SK-MEL-5 (cell line): Measurements from ENCODE around the gene FLYWCH1. TPM values are rescaled to one million over a fixed set of nuclear protein-coding genes. Genes with fewer than 3 reads are reported as not detected.
"Not testable (repeated sequence)": the region's sequence is repeated elsewhere in the genome, so short reads cannot be mapped to it uniquely, and the experiment has no call there.

Source experiments
- DNase-seq: peaks from one replicate; pipeline ENCODE4 v3.0.0-alpha.2; 2016; ENCODE audit warnings: low read depth, low spot score
- in situ Hi-C: cut with HindIII; loops from 2 replicates; pipeline ENCODE4 v1.10.0; 2016; ENCODE audit warnings: low sequenced_read_pairs, high pct_unique_total_duplicates, low pct_unique_long_range_greater_than_20kb
- total RNA-seq: library from RNA; depleted of rRNA; stranded (reverse); fragments of >200 nt; shearing (Covaris generic); gene quantifications from 2 replicates; pipeline ENCODE4 v1.2.3, GENCODE V29; 2014

Gene FLYWCH1
- total RNA-seq, 1 experiment from 2014 or later: 25.8 TPM

DNA sequence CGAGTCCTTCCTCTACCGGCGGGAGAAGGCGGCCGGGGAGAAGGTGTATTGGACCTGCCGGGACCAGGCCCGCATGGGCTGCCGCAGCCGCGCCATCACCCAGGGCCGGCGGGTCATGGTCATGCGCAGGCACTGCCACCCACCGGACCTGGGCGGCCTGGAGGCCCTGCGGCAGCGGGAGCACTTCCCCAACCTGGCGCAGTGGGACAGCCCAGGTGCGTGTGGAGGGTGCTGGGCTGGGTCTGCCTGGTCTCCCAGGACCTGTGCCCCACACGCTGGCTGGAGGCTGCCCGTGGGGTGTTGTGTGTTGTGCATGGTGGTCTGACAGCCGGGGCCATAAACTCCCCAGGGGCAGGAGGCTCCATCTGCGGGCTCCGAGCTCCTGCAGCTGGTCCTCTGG lies 25.4 kb downstream of the FLYWCH1 start:
- DNase-seq: no peak
- in situ Hi-C loops: no loop called here

DNA sequence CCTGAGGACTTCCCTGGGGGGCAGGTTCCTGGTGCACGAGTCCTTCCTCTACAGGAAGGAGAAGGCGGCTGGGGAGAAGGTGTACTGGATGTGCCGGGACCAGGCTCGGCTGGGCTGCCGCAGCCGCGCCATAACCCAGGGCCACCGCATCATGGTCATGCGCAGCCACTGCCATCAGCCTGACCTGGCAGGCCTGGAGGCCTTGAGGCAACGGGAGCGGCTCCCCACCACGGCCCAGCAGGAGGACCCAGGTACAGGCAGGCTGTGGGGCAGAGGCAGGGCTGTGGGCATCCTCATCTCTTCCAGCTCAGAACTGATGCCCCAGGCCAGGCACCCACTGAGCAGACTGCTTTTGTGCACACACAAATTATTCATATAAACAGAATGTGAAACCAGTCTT lies 26.5 kb downstream of the FLYWCH1 start:
- in situ Hi-C loops: no loop called here
- no peak for DNase-seq

GRCh38 chr16:2939968-2940367 lies 28.2 kb downstream of the FLYWCH1 start:
- DNase-seq: no peak
- in situ Hi-C loops: no loop called here

DNA sequence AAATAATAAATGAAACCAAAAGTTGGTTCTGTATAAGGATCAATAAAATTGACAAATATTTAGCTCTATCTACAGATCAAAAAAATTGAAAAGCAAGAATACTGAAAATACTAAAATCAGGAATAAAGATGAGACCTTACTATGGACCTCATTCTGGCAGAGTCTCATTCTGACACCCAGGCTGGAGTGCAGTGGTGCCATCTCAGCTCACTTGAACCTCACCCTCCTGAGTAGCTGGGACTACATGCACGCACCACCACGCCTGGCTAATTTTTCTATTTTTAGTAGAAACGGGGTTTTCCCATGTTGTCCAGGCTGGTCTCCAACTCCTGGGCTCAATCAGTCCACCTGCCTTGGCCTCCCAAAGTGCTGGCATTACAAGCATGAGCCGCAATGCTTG lies 30.3 kb downstream of the FLYWCH1 start:
- no peak for DNase-seq
- in situ Hi-C loops: no loop called here

DNA sequence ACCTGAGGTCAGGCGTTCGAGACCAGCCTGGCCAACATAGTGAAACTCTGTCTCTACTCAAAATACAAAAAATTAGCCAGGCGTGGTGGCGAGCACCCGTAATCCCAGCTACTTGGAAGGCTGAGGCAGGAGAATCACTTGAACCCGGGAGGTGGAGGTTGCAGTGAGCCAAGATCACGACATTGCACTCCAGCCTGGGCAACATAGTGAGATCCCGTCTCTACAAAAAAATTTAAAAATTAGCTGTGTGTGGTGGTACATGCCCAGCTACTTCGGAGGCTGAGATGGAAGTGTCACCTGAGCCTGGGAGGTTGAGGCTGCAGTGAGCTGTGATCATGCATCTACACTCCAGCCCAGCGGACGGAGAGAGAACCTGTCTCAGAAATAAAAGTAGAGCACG lies 32.0 kb downstream of the FLYWCH1 start:
- in situ Hi-C loops, DNase-seq: not testable (repeated sequence)

- DNase-seq: no peak
- in situ Hi-C loops: no loop called here
These were observed 34.9 kb downstream of the FLYWCH1 start for GRCh38 chr16:2946649-2947048.

GRCh38 chr16:2948807-2949704 lies 37.3 kb downstream of the FLYWCH1 start:
- DNase-seq: no peak
- in situ Hi-C loops: no loop called here

DNA sequence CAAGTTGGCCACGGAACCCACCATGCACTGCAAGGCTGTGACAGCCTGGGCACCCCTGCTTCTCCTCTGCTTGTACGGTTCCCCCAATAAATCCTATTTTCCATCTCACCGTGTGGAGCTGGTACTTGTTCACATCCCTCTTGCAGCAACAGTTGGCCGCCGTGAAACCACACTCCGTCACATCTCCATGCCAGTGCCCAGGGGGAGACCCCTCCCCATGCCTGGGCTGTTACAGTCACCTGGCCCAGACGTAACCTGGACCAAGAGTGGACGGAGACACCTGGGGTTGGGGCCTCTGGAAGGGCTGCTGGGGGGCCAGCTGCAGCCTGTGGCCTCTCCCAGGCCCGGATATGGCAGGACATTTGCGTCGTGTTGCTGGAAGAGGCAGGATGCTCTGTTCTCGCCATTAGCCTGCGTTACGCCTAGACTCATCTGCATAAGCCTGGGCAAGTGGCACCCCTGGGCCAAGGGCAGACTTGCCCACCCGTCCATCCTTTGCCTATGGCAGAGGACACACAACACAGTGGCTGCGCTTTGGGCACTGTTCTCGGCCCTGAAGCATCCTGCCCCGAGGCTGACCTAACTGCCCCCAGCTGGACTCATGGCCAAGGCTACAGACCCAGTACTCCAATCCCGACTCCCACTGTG lies 38.1 kb downstream of the FLYWCH1 start:
- no peak for DNase-seq

DNA sequence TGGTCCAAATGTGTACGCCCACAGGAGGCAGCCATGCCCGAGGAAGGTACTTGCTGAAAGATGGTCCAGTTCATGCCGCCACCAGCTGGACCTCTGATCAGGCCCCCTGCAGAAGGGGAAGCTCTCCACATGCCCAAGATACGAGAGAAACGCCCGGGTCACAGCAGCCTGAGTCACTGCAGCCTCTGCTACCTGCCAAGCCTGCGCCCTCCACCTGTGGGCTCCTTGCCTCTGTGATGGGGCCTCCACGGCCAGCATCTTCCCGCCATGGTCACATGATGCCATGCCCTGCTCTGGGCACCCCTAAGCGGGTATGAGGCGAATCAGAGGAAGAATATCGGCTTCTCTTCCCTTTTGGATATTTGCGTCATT lies 38.6 kb downstream of the FLYWCH1 start:
- in situ Hi-C loops: no loop called here
- DNase-seq: no peak

More for the DNA sequence above, 38.1 kb downstream of the FLYWCH1 start:
- in situ Hi-C loops: no loop called here

DNA sequence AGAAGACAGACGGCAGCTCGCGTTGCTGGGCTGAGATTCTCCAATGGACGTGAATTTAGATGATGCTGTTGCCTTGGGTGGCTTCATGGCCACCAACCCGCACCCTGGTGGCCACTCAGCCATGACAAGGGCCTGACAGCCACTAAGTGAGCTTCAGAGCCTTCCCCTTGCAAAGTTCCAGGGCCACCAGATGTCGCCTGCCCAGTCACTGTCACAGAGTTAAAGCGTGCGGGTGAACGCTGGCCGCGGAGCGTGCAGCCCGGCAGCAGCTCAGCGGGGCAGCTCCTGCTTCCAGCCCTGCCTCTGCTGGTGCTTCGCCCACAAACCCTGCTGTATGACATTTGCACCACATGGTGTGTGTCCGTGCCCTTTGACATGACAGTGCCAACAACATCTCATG lies 39.0 kb downstream of the FLYWCH1 start:
- in situ Hi-C loops: no loop called here
- no peak for DNase-seq

GRCh38 chr16:2952679-2953078 lies 40.9 kb downstream of the FLYWCH1 start:
- no peak for DNase-seq
- in situ Hi-C loops: no loop called here

DNA sequence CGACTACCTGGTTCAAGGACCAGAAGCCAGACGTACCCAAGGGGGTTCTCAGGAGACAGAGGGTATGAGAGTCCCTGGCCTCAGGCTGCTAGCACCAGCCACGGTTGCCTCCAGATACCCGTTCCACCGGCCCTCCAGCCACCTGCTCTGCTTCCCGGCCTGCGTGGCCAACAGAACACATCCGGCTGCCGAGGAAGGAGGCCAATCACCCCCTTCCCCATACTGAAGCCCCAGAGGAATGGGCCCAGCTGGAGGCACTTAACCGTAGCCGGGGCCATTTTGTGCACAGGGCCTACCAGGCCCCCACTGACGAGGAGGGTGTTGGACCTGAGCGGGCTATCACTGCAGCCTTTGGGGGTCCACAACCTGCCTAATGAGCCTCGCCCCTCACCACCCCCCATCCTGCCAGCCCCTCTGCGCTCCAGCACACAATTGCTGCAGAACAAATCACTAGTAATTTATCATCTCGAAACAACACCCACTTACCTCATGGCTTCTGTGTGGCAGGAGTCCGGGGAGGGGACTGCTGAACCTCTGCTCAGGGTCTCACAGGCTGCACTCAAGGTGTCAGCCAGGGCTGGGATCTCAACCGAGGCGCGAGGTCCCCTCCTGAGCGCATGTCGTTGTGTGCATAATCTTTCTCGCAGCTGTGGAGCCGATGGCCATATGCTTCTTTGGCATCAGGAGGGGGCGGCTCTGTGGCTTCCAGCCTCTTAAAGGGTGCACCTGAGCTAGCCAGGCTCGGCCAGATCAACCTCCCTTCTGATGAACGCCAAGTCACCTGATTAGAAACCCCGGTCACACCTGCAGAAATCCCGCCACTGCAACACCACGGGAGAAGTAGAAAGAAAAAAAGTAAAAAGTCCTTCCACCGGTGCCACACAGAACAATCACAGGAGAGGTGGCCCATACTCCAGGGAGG lies 42.2 kb downstream of the FLYWCH1 start:
- no peak for DNase-seq
- in situ Hi-C loops: no loop called here

GRCh38 chr16:2954656-2955381 lies 43.1 kb downstream of the FLYWCH1 start:
- in situ Hi-C loops: no loop called here
- no peak for DNase-seq

GRCh38 chr16:2955438-2955778 lies 43.7 kb downstream of the FLYWCH1 start:
- in situ Hi-C loops: no loop called here
- no peak for DNase-seq

GRCh38 chr16:2955779-2956578 lies 44.2 kb downstream of the FLYWCH1 start:
- in situ Hi-C loops: no loop called here
- DNase-seq: no peak

DNA sequence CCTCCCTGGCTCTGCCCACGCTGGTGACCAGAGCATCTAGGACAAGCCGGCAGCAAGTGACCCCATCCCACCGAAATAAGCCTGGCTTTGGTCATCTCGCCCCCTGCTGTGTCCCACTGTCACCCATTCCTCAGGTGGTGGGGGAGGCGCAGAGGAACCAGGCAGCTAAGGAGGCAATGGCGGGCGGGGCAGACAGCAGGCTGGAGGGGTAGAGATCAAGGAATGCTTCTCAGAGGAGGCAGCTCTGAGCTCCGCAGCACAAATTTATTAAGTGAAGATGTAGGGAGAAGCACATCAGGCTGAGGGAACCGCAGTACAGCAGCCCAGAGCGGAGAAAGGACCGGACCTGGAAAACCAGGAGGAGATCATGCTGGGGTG lies 44.8 kb downstream of the FLYWCH1 start:
- in situ Hi-C loops: no loop called here
- DNase-seq: no peak

GRCh38 chr16:2959206-2959605 lies 47.5 kb downstream of the FLYWCH1 start:
- no peak for DNase-seq
- in situ Hi-C loops: no loop called here
